ENCODE measurements around the gene CAMSAP2.

GRCh38 chr1:200892546-200892945 is 153.9 kb downstream of the CAMSAP2 start:
- TF ChIP-seq, protein P1, sequence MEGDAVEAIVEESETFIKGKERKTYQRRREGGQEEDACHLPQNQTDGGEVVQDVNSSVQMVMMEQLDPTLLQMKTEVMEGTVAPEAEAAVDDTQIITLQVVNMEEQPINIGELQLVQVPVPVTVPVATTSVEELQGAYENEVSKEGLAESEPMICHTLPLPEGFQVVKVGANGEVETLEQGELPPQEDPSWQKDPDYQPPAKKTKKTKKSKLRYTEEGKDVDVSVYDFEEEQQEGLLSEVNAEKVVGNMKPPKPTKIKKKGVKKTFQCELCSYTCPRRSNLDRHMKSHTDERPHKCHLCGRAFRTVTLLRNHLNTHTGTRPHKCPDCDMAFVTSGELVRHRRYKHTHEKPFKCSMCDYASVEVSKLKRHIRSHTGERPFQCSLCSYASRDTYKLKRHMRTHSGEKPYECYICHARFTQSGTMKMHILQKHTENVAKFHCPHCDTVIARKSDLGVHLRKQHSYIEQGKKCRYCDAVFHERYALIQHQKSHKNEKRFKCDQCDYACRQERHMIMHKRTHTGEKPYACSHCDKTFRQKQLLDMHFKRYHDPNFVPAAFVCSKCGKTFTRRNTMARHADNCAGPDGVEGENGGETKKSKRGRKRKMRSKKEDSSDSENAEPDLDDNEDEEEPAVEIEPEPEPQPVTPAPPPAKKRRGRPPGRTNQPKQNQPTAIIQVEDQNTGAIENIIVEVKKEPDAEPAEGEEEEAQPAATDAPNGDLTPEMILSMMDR (IDR thresholded peaks at IDR 0.05; ENCODE audit: low read length): no peak
- no peak for TF ChIP-seq EZH2phosphoT487 (IDR thresholded peaks at IDR 0.05; ENCODE audit: low read length)
